Panc1 (cell line): ENCODE results near the gene BCAS3.

Source experiments
- POLR2AphosphoS5 ChIP-seq: IDR thresholded peaks from 2 replicates; pipeline ENCODE4 v1.6.1; 2012; ENCODE audit warnings: mild to moderate bottlenecking, low read depth, low read length, moderate library complexity
- SIN3A ChIP-seq: IDR thresholded peaks from 2 replicates; pipeline ENCODE4 v1.6.1; 2012; ENCODE audit warnings: low read depth, mild to moderate bottlenecking, low read length, moderate library complexity, borderline replicate concordance; ENCODE audit not compliant: insufficient read depth
- TCF7L2 ChIP-seq: IDR thresholded peaks from 2 replicates; pipeline ENCODE4 v1.6.1; 2011; ENCODE audit warnings: mild to moderate bottlenecking, low read depth, low read length, inconsistent platforms
- TF ChIP-seq, protein P1 (sequence below): fragments of 450-650 bp; IDR thresholded peaks from 2 replicates; pipeline ENCODE4 v1.5.1; 2017; ENCODE audit warnings: mild to moderate bottlenecking
- TF ChIP-seq, protein P2 (sequence below), 2 experiments: IDR thresholded peaks; 2 replicates each; pipeline ENCODE4 v1.6.1; 2011 to 2012; ENCODE audit warnings: low read depth in 2 of 2, control low read depth in 1 of 2, low read length in 1 of 2, mild to moderate bottlenecking in 1 of 2, moderate library complexity in 1 of 2; ENCODE audit not compliant: insufficient read depth in 1 of 2

DNA sequence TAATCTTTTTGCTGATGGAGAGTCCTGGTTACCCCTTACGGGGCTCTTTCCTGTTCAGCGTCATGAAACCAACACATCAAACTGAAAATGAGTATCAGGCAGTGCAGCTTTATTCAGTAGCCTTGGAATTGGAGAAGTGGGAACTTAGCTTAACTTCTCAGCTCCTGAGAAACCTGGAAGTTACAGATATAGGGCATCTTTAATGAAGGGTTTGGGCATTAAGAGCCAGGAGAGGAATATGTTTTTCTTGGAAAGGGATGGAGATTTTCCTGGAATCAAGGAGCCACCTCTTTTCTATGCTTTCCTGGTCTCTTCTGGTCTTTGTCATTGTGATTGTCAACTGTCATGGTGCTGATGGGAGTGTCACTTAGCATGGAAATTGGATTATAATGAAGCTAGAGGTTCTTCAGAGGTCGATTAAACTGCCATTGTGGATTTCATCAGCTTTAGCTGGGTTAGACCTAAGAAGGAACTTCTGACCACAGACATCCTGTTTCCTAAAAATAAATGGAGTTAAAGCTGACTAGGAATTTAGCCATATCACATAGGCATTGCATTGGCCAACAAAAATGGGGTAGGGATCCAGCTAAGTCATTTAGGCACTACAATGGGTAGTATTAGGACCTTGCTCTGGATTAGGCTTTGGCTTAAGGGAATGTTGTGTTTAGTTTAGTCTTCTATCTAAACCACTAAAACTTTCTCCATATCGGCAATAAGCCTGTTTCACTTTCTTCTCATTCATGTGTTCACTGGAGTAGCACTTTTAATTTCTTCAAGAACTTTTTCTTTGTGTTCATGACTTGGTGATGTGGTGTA lies 186.4 kb downstream of the BCAS3 start:
- TF ChIP-seq, protein P1, sequence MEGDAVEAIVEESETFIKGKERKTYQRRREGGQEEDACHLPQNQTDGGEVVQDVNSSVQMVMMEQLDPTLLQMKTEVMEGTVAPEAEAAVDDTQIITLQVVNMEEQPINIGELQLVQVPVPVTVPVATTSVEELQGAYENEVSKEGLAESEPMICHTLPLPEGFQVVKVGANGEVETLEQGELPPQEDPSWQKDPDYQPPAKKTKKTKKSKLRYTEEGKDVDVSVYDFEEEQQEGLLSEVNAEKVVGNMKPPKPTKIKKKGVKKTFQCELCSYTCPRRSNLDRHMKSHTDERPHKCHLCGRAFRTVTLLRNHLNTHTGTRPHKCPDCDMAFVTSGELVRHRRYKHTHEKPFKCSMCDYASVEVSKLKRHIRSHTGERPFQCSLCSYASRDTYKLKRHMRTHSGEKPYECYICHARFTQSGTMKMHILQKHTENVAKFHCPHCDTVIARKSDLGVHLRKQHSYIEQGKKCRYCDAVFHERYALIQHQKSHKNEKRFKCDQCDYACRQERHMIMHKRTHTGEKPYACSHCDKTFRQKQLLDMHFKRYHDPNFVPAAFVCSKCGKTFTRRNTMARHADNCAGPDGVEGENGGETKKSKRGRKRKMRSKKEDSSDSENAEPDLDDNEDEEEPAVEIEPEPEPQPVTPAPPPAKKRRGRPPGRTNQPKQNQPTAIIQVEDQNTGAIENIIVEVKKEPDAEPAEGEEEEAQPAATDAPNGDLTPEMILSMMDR, result no peak
- no peak for TF ChIP-seq POLR2AphosphoS5
- TF ChIP-seq, protein P2, sequence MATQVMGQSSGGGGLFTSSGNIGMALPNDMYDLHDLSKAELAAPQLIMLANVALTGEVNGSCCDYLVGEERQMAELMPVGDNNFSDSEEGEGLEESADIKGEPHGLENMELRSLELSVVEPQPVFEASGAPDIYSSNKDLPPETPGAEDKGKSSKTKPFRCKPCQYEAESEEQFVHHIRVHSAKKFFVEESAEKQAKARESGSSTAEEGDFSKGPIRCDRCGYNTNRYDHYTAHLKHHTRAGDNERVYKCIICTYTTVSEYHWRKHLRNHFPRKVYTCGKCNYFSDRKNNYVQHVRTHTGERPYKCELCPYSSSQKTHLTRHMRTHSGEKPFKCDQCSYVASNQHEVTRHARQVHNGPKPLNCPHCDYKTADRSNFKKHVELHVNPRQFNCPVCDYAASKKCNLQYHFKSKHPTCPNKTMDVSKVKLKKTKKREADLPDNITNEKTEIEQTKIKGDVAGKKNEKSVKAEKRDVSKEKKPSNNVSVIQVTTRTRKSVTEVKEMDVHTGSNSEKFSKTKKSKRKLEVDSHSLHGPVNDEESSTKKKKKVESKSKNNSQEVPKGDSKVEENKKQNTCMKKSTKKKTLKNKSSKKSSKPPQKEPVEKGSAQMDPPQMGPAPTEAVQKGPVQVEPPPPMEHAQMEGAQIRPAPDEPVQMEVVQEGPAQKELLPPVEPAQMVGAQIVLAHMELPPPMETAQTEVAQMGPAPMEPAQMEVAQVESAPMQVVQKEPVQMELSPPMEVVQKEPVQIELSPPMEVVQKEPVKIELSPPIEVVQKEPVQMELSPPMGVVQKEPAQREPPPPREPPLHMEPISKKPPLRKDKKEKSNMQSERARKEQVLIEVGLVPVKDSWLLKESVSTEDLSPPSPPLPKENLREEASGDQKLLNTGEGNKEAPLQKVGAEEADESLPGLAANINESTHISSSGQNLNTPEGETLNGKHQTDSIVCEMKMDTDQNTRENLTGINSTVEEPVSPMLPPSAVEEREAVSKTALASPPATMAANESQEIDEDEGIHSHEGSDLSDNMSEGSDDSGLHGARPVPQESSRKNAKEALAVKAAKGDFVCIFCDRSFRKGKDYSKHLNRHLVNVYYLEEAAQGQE (IDR thresholded peaks at IDR 0.05; ENCODE audit: insufficient read depth in 1 of 2, low read depth in 2 of 2, low read length in 1 of 2), result no peak
- TF ChIP-seq SIN3A, result no peak
- TF ChIP-seq TCF7L2, result no peak
